ENCODE measurements around the gene RAP1GAP2. TPM values are rescaled to one million over a fixed set of nuclear protein-coding genes. Genes with fewer than 3 reads are reported as not detected.

The RAP1GAP2 gene
- total RNA-seq, 4 donors from 2014 or later: 10.8 to 18.3 (median 12.6) TPM

DNA sequence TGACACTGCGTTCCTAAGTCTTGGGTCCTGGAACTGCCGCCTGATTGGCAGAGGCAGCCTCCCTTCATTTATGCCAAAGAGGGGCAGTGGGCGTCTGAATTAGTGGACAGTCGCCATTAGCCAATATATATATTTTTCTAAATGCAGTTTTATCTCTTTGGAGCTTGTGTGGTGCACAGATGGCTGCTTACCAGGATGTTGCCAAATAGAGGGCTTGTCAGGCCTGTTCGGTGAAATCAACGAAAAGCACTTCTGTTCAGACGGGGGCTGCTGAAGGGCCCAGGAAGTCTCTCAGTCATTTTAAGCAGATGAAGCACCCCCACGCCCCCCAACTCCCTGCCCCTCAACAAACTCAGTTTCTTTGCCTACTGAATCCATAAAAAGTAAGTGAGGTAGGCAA, 66.0 kb downstream of the RAP1GAP2 start:
- WGBS: 85% methylated on average over 8 of the region's 8 CpGs

DNA sequence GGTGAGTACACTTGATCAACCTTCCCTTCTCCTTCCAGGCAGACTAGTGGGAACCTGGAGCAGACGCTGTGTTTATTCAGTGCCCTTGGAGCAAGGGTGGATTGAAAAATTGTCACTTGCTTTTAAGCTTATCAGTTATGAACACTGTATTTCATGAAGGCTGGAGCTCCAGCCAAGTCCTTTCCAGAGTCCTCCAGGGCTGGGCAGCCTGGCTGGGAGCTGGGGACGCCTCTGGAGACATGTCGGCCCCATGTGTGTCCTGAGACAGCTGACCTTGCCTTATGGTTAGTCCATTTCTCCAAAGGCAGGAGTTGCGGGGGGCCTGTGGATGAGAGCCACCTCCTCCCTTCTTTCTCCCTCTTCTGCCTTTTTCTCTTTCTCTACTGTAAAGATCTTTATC, 67.0 kb downstream of the RAP1GAP2 start:
- Histone ChIP-seq H3K4me1 (no peaks in the 10 kb centered on the region), H3K36me3 (no peaks in the 10 kb centered on the region), H3K27ac (no peak overlapping the region), H3K4me3 (no peak overlapping the region), H3K27me3 (no peaks in the 10 kb centered on the region), H3K9me3 (no peaks in the 10 kb centered on the region)
- DNase-seq (ENCODE audit: low spot score in 2 of 2): no peak
- 86% methylated on average over 4 of the region's 4 CpGs for WGBS
- no peak for TF ChIP-seq EP300 (IDR thresholded peaks at IDR 0.05)
- TF ChIP-seq, protein P1, sequence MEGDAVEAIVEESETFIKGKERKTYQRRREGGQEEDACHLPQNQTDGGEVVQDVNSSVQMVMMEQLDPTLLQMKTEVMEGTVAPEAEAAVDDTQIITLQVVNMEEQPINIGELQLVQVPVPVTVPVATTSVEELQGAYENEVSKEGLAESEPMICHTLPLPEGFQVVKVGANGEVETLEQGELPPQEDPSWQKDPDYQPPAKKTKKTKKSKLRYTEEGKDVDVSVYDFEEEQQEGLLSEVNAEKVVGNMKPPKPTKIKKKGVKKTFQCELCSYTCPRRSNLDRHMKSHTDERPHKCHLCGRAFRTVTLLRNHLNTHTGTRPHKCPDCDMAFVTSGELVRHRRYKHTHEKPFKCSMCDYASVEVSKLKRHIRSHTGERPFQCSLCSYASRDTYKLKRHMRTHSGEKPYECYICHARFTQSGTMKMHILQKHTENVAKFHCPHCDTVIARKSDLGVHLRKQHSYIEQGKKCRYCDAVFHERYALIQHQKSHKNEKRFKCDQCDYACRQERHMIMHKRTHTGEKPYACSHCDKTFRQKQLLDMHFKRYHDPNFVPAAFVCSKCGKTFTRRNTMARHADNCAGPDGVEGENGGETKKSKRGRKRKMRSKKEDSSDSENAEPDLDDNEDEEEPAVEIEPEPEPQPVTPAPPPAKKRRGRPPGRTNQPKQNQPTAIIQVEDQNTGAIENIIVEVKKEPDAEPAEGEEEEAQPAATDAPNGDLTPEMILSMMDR (IDR thresholded peaks at IDR 0.05): no peak
- no peak for TF ChIP-seq POLR2AphosphoS5 (IDR thresholded peaks at IDR 0.05)
- no peak for TF ChIP-seq POLR2A (IDR thresholded peaks at IDR 0.05)

More for the DNA sequence above, 66.0 kb downstream of the RAP1GAP2 start:
- Histone ChIP-seq H3K9me3 (no peaks in the 10 kb centered on the region), H3K27me3 (peaks cover 3% of the 10 kb centered on the region), H3K4me3 (no peak overlapping the region), H3K27ac (no peak overlapping the region), H3K4me1 (no peaks in the 10 kb centered on the region), H3K36me3 (no peaks in the 10 kb centered on the region)
- no peak for TF ChIP-seq EP300 (IDR thresholded peaks at IDR 0.05)
- TF ChIP-seq POLR2AphosphoS5 (IDR thresholded peaks at IDR 0.05): no peak
- TF ChIP-seq, protein P1 (IDR thresholded peaks at IDR 0.05): no peak
- no peak for TF ChIP-seq POLR2A (IDR thresholded peaks at IDR 0.05)
- DNase-seq (ENCODE audit: low spot score in 2 of 2): no peak

DNA sequence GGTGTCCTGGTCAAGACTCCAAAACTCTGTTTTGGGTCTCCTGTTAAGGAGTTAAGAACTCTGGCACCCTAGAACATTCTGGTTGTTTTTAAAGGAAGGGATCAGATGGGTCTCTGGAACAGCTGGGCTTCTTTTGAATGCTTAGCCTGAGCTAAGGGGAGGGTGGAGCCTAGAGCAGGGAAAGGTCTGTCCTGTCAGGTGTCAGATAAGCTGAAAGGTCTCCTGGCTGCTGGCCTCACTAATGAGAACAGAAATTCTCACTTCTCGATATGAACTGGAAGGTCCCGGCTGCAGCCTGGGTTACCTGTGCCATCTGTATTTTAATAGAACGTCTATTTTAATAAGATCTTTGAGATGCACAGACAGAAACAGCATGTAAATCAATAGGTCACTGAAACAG, 69.0 kb downstream of the RAP1GAP2 start:
- Histone ChIP-seq H3K27ac (no peak overlapping the region), H3K9me3 (no peaks in the 10 kb centered on the region), H3K27me3 (no peaks in the 10 kb centered on the region), H3K4me1 (no peaks in the 10 kb centered on the region), H3K4me3 (no peak overlapping the region), H3K36me3 (no peaks in the 10 kb centered on the region)
- TF ChIP-seq POLR2A (IDR thresholded peaks at IDR 0.05): no peak
- TF ChIP-seq, protein P1 (IDR thresholded peaks at IDR 0.05): no peak
- no peak for TF ChIP-seq POLR2AphosphoS5 (IDR thresholded peaks at IDR 0.05)
- TF ChIP-seq EP300 (IDR thresholded peaks at IDR 0.05): no peak
- 88% methylated on average over 3 of the region's 3 CpGs for WGBS
- no peak for DNase-seq (ENCODE audit: low spot score in 2 of 2)

DNA sequence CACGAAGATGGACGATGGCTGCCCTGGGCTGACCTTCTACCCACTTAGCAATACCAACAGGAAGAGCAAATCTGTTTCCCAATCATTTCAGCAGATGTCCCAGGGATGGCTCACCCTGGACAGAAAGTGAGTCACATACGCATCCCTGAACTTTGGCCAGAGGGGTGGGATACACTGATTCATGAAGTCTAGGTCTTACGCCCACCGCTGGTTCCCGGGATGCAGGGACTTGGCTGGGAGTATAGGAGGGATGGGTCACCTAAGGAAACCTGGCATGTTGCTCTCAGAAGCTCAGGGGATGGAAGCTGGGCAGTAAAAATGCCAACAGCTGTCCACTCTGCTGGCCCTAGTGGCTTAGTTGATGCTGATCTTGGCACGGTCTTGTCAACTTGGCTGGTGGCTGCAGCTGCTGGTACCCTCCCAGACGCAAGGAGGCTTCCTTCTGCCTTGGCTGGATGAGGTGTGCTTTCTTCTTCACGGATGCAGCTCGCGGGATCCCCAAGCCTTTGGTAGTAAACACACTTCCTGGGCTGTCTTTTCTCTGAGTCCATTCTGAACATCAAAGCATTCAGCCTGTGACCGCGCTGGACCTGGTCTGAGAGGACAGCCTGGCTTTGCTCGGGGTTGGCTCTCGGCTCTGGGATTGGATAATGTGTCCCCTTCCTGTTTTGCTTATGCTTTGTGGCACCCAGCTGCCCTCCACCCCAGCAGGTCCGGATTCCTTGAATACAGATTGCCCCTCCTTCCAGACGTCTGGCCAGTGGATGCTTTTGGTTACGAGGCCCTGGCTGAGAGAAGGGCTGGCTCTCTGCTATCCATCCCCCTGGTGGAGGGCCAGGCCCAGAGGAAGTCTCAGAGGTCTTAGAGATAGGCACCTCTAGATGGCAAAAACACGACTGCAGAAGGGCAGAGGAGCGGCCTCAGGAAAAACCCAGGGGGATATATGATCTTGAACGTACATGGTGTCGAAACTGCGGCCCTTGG, 71.5 kb downstream of the RAP1GAP2 start:
- Histone ChIP-seq H3K4me3 (no peak overlapping the region), H3K27ac (no peak overlapping the region), H3K36me3 (no peaks in the 10 kb centered on the region), H3K27me3 (no peaks in the 10 kb centered on the region), H3K4me1 (no peaks in the 10 kb centered on the region), H3K9me3 (no peaks in the 10 kb centered on the region)
- no peak for DNase-seq (ENCODE audit: low spot score in 2 of 2)
- TF ChIP-seq, protein P1 (IDR thresholded peaks at IDR 0.05): no peak
- TF ChIP-seq POLR2AphosphoS5 (IDR thresholded peaks at IDR 0.05) (no peak), EP300 (IDR thresholded peaks at IDR 0.05) (no peak), POLR2A (IDR thresholded peaks at IDR 0.05) (no peak)
- WGBS: 72% methylated on average over 21 of the region's 23 CpGs

DNA sequence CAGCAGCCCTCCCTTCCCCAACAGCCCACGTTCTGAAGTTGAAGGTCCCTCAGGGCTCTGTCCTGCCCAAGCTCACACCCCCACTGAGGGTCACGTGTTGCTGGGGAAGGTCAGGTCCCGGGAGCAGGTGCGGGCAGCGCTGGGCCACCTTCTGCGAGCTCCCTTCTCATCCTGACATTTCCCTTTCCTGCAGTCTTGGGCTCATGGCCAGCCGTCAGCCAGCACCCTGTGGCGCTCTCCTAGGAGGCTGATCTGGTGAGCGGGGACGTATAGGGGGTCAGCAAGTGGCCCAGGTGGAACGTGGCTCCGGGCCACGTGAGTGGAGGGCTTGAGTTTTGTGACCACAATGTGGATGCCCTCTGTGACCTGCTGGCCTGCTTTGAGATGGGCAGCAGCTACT, 73.4 kb downstream of the RAP1GAP2 start:
- DNase-seq (ENCODE audit: low spot score in 2 of 2): no peak
- Histone ChIP-seq H3K36me3 (no peaks in the 10 kb centered on the region), H3K27me3 (no peaks in the 10 kb centered on the region), H3K4me3 (no peak overlapping the region), H3K4me1 (no peaks in the 10 kb centered on the region), H3K9me3 (no peaks in the 10 kb centered on the region), H3K27ac (no peak overlapping the region)
- 85% methylated on average over 8 of the region's 13 CpGs for WGBS
- no peak for TF ChIP-seq POLR2A (IDR thresholded peaks at IDR 0.05)
- TF ChIP-seq EP300 (IDR thresholded peaks at IDR 0.05): no peak
- no peak for TF ChIP-seq POLR2AphosphoS5 (IDR thresholded peaks at IDR 0.05)
